ENCODE results near the gene BRIP1.

BRIP1 gene

GRCh38 chr17:61837175-61838051 is 25.9 kb downstream of the BRIP1 start:
- DNase-seq (ENCODE audit: low read depth) = peak; percentile 88

GRCh38 chr17:61836266-61837174 is 26.8 kb downstream of the BRIP1 start:
- H3K4me3 ChIP-seq (ENCODE audit: low read depth, low read length) = no peak overlapping the region
- DNase-seq (ENCODE audit: low read depth) = no peak
- no peak for TF ChIP-seq CTCF (conservative IDR thresholded peaks at IDR 0.05; ENCODE audit: low read depth, low read length)

More at GRCh38 chr17:61837175-61838051, 25.9 kb downstream of the BRIP1 start:
- peak; percentile 91 for TF ChIP-seq CTCF (conservative IDR thresholded peaks at IDR 0.05; ENCODE audit: low read depth, low read length)
- H3K4me3 ChIP-seq (ENCODE audit: low read depth, low read length) = no peak overlapping the region

- TF ChIP-seq CTCF (conservative IDR thresholded peaks at IDR 0.05; ENCODE audit: low read depth, low read length) = no peak
- no peak overlapping the region for H3K4me3 ChIP-seq (ENCODE audit: low read depth, low read length)
- no peak for DNase-seq (ENCODE audit: low read depth)
These were observed 27.7 kb downstream of the BRIP1 start for GRCh38 chr17:61835606-61836005.

- TF ChIP-seq CTCF (conservative IDR thresholded peaks at IDR 0.05; ENCODE audit: low read depth, low read length) = no peak
- DNase-seq (ENCODE audit: low read depth) = no peak
- H3K4me3 ChIP-seq (ENCODE audit: low read depth, low read length) = no peak overlapping the region
These were observed 28.7 kb downstream of the BRIP1 start for GRCh38 chr17:61834610-61835009.

- DNase-seq (ENCODE audit: low read depth) = peak; percentile 80
- no peak for TF ChIP-seq CTCF (conservative IDR thresholded peaks at IDR 0.05; ENCODE audit: low read depth, low read length)
- no peak overlapping the region for H3K4me3 ChIP-seq (ENCODE audit: low read depth, low read length)
These were observed 29.7 kb downstream of the BRIP1 start for GRCh38 chr17:61833536-61834193.

- TF ChIP-seq CTCF (conservative IDR thresholded peaks at IDR 0.05; ENCODE audit: low read depth, low read length) = no peak
- no peak for DNase-seq (ENCODE audit: low read depth)
- H3K4me3 ChIP-seq (ENCODE audit: low read depth, low read length) = no peak overlapping the region
These were observed 30.9 kb downstream of the BRIP1 start for GRCh38 chr17:61832463-61832862.

Data from choroid plexus epithelial cell (primary cell).